GM12878 (cell line): ENCODE measurements around the gene EPB41L2. TPM values are rescaled to one million over a fixed set of nuclear protein-coding genes. Genes with fewer than 3 reads are reported as not detected.

Experiments used
- ATAC-seq: fragments of 200-7000 bp; cut with Tn5 transposase; 3 replicates; pipeline ENCODE4 v1.9.1; 2020; ENCODE audit warnings: mild to moderate bottlenecking, moderate library complexity
- BruUV-seq: library from RNA; stranded (reverse); fragments of 400-500 nt; replicated peaks from 2 replicates; lab custom pipeline; 2021; lab: Mats Ljungman, UMichigan
- CTCF ChIA-PET: fragments of 300-600 bp; sonication (Branson Sonifier 250); formaldehyde crosslinking; extraction: SDS; loops from one replicate; lab custom pipeline; 2021; ENCODE audit warnings: inconsistent platforms; lab: Yijun Ruan, JAX
- POLR2A ChIA-PET: fragments of 350-600 bp; formaldehyde crosslinking; extraction: SDS; loops from one replicate; lab custom pipeline; 2021; ENCODE audit warnings: inconsistent platforms; lab: Charles Lee
- RAD21 ChIA-PET: fragments of 300-600 bp; sonication (Branson Sonifier 250); formaldehyde crosslinking; loops from one replicate; lab custom pipeline; 2023; ENCODE audit warnings: antibody characterized with exemption; ENCODE audit not compliant: unreplicated experiment; lab: Charles Lee
- SMC1A ChIA-PET: fragments of 300-600 bp; sonication (Branson Sonifier 250); formaldehyde crosslinking; loops from one replicate; lab custom pipeline; 2023; ENCODE audit not compliant: unreplicated experiment, uncharacterized antibody; lab: Charles Lee
- DNase-seq: peaks from one replicate; pipeline ENCODE4 v3.0.0-alpha.2; 2011; ENCODE audit warnings: low read depth, low spot score
- FAIRE-seq: peaks from 3 replicates; lab custom pipeline; 2011; peaks lifted over from hg19 to GRCh38; lab: Jason Lieb, UNC
- H2AFZ ChIP-seq: 2 replicates; pipeline ENCODE4 v1.6.0; 2011; ENCODE audit warnings: low read depth, low read length, control low read depth; ENCODE audit not compliant: control insufficient read depth
- H3K27ac ChIP-seq: 2 replicates; pipeline ENCODE4 v1.5.1; 2011; ENCODE audit warnings: control low read depth; ENCODE audit not compliant: control insufficient read depth, insufficient read depth
- H3K27me3 ChIP-seq, 2 experiments: replicated peaks in 1 of 2; 2 replicates each; pipeline versions ENCODE4 v1.6.0 to v1.6.1; 2011; ENCODE audit warnings: low read length in 1 of 2; ENCODE audit not compliant: control insufficient read depth in 2 of 2, insufficient read depth in 2 of 2
- H3K36me3 ChIP-seq, 2 experiments: 2 replicates each; pipeline ENCODE4 v1.5.1; 2011; ENCODE audit warnings: low read length in 1 of 2; ENCODE audit not compliant: control insufficient read depth in 2 of 2, insufficient read depth in 2 of 2
- H3K4me1 ChIP-seq: 2 replicates; pipeline ENCODE4 v1.6.1; 2011; ENCODE audit warnings: mild to moderate bottlenecking, low read length, moderate library complexity, mixed read lengths; ENCODE audit not compliant: control insufficient read depth, insufficient read depth
- H3K4me2 ChIP-seq: 2 replicates; pipeline ENCODE4 v1.6.0; 2011; ENCODE audit warnings: control low read depth; ENCODE audit not compliant: control insufficient read depth, insufficient read depth
- H3K4me3 ChIP-seq: fragments of 200-600 bp; sonication (generic); 2 replicates; pipeline ENCODE4 v1.5.1; 2016
- H3K79me2 ChIP-seq: 2 replicates; pipeline ENCODE4 v1.6.0; 2011; ENCODE audit warnings: low read length; ENCODE audit not compliant: control insufficient read depth, insufficient read depth
- H3K9ac ChIP-seq: 2 replicates; pipeline ENCODE4 v1.8.0; 2011; ENCODE audit warnings: low read length, control low read depth, mixed read lengths; ENCODE audit not compliant: control insufficient read depth, insufficient read depth
- H3K9me3 ChIP-seq: replicated peaks from 3 replicates; pipeline ENCODE4 v1.5.1; 2011; ENCODE audit warnings: mild to moderate bottlenecking, low read length; ENCODE audit not compliant: control insufficient read depth, insufficient read depth
- H4K20me1 ChIP-seq: 2 replicates; pipeline ENCODE4 v1.6.0; 2011; ENCODE audit not compliant: control insufficient read depth, insufficient read depth
- EGR1 ChIP-seq, 2 experiments: IDR thresholded peaks; 1 replicate in 1 of 2; 2 replicates in 1 of 2; pipeline ENCODE4 v1.6.1; 2011 to 2012; ENCODE audit warnings: low read depth in 2 of 2, low read length in 2 of 2, borderline replicate concordance in 1 of 2, mild to moderate bottlenecking in 1 of 2, moderate library complexity in 1 of 2
- FOS ChIP-seq: IDR thresholded peaks from 3 replicates; pipeline ENCODE4 v1.6.1; 2011; ENCODE audit warnings: borderline replicate concordance; ENCODE audit not compliant: insufficient read length; ENCODE audit errors: extremely low read depth
- HDGF ChIP-seq: fragments of 450-650 bp; IDR thresholded peaks from 2 replicates; pipeline ENCODE4 v1.6.1; 2016; ENCODE audit warnings: antibody characterized with exemption
- IRF4 ChIP-seq: IDR thresholded peaks from 2 replicates; pipeline ENCODE4 v1.6.1; 2011; ENCODE audit warnings: low read depth, low read length
- JUNB ChIP-seq: IDR thresholded peaks from 2 replicates; pipeline ENCODE4 v1.6.1; 2016; ENCODE audit warnings: antibody characterized with exemption, mild to moderate bottlenecking
- MYC ChIP-seq: IDR thresholded peaks from 2 replicates; pipeline ENCODE4 v1.6.1; 2011; ENCODE audit warnings: mild to moderate bottlenecking, low read length, moderate library complexity, inconsistent platforms; ENCODE audit not compliant: insufficient read depth, insufficient replicate concordance, insufficient read length, severe bottlenecking
- PML ChIP-seq: IDR thresholded peaks from 2 replicates; pipeline ENCODE4 v1.6.1; 2012; ENCODE audit warnings: low read length, inconsistent platforms
- POLR2AphosphoS2 ChIP-seq: IDR thresholded peaks from 2 replicates; pipeline ENCODE4 v1.6.1; 2011; ENCODE audit warnings: low read depth, mild to moderate bottlenecking, low read length, improper control_type of control experiment, moderate library complexity
- RAD21 ChIP-seq: IDR thresholded peaks from 2 replicates; pipeline ENCODE4 v1.6.1; 2011; ENCODE audit warnings: mild to moderate bottlenecking, low read depth, low read length, moderate library complexity; ENCODE audit not compliant: insufficient read depth
- RELA ChIP-seq: fragments of 450-650 bp; IDR thresholded peaks from 2 replicates; pipeline ENCODE4 v1.8.0; 2014; ENCODE audit warnings: borderline replicate concordance; ENCODE audit not compliant: partially characterized antibody
- SIX5 ChIP-seq: IDR thresholded peaks from 2 replicates; pipeline ENCODE4 v1.6.1; 2011; ENCODE audit warnings: mild to moderate bottlenecking, low read depth, low read length, moderate library complexity; ENCODE audit not compliant: severe bottlenecking
- SREBF1 ChIP-seq: IDR thresholded peaks from 2 replicates; pipeline ENCODE4 v1.6.1; 2012; ENCODE audit warnings: mild to moderate bottlenecking, low read length
- STAT3 ChIP-seq: IDR thresholded peaks from 2 replicates; pipeline ENCODE4 v1.6.1; 2011; ENCODE audit warnings: low read depth, low read length, improper control_type of control experiment
- ZSCAN29 ChIP-seq: fragments of 450-650 bp; IDR thresholded peaks from 2 replicates; pipeline ENCODE4 v1.6.1; 2017; ENCODE audit warnings: mild to moderate bottlenecking, moderate library complexity
- ZZZ3 ChIP-seq: IDR thresholded peaks from 2 replicates; pipeline ENCODE4 v1.6.1; 2011; ENCODE audit warnings: low read depth; ENCODE audit not compliant: control insufficient read depth, insufficient read length
- WGBS: methylation state at CpG from one replicate; pipeline ENCODE4 v1.1.6; 2016; ENCODE audit warnings: low lambda C conversion rate; ENCODE audit not compliant: insufficient replicate concordance, insufficient coverage; ENCODE audit errors: missing lambda C conversion rate; 5-methylcytosine and 5-hydroxymethylcytosine counted together
- in situ Hi-C: fragments of 300-500 bp; cut with MboI; formaldehyde crosslinking; loops from 9 replicates; pipeline ENCODE4 v1.14.3; 2018; ENCODE audit warnings: mixed read lengths
- intact Hi-C: fragments of 100-400 bp; cut with micrococcal nuclease; formaldehyde crosslinking; loops from one replicate; pipeline ENCODE4 v1.14.2; 2022; ENCODE audit not compliant: unreplicated experiment
- polyA plus RNA-seq, 11 experiments: library from polyadenylated mRNA; depleted of rRNA in 4 of 11; unstranded in 6 of 11; stranded (reverse) in 5 of 11; fragments of >200 nt; fragmentation: Nextera tagmentation in 4 of 11; fragmentation: Illumina TruSeq in 1 of 11; extraction: Ambion mirVana in 4 of 11; extraction: Trizol in 1 of 11; gene quantifications; 1 replicate in 1 of 11; 2 replicates in 10 of 11; pipeline versions ENCODE4 v1.2.1 to v1.2.3, GENCODE V29; 2011 to 2016; ENCODE audit warnings: inconsistent platforms in 2 of 11, missing spikeins in 2 of 11, low read depth in 1 of 11
- total RNA-seq, 4 experiments: library from RNA; depleted of rRNA in 3 of 4; stranded (reverse); fragments of >200 nt in 3 of 4; fragmentation: Illumina TruSeq in 1 of 4; extraction: Trizol in 1 of 4; gene quantifications; 2 replicates each; pipeline versions ENCODE4 v1.2.1 to v1.2.3, GENCODE V29; 2013 to 2021
- TF ChIP-seq, protein P1 (sequence below), 3 experiments: IDR thresholded peaks in 2 of 3; conservative IDR thresholded peaks in 1 of 3; 2 replicates each; pipeline ENCODE4 v1.5.1; 2011; ENCODE audit warnings: low read depth in 3 of 3, low read length in 3 of 3, mild to moderate bottlenecking in 3 of 3, control low read depth in 2 of 3, moderate library complexity in 2 of 3, inconsistent platforms in 1 of 3, mixed read lengths in 1 of 3; ENCODE audit not compliant: control insufficient read depth in 2 of 3, insufficient read depth in 1 of 3; ENCODE audit errors: extremely low read depth in 1 of 3
- TF ChIP-seq, protein P2 (sequence below): fragments of 450-650 bp; IDR thresholded peaks from 2 replicates; pipeline ENCODE4 v1.6.1; 2016; ENCODE audit warnings: mild to moderate bottlenecking

EPB41L2 gene
- total and polyA plus RNA-seq, 10 of the 15 experiments (the other 5 are each of a cell fraction or from before 2014, with no cell fraction given) = 7.4 to 41.6 (median 19.0) TPM

DNA sequence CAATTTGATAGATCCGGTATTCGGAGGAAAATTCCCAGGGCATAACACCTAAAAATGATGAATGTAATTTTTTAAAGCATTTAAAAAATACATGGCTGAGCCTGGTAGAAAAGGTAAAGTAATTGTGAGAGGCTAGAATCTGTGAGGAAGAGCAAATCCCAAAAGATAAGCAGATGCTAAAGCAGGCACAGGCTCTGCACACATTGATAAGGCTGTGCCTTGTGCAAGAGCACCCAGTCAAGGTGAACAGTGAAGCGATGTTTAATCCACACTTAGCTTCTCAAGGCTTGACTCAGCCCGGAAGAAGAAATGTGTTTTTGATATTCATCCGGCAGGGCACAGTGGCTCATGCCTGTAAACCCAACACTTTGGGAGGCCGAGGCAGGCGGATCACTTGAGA, 5.1 kb upstream of the EPB41L2 start:
- H3K4me2 ChIP-seq = no peak overlapping the region
- H3K27me3 ChIP-seq = no peaks in the 10 kb centered on the region
- H3K9ac ChIP-seq = no peak overlapping the region
- H3K79me2 ChIP-seq = no peaks in the 10 kb centered on the region
- DNase-seq (no peak), FAIRE-seq (no peak), ATAC-seq (no peak)
- 93% methylated on average over 7 of the region's 7 CpGs for WGBS
- H4K20me1 ChIP-seq = no peaks in the 10 kb centered on the region; the same call in 1 of the 2 replicates
- H3K36me3 ChIP-seq = no peaks in the 10 kb centered on the region
- in situ Hi-C loops (no loop called here), intact Hi-C loops (no loop called here)
- H3K4me3 ChIP-seq = no peak overlapping the region
- no peaks in the 10 kb centered on the region for H3K9me3 ChIP-seq
- H3K4me1 ChIP-seq = peaks cover 6% of the 10 kb centered on the region
- TF ChIP-seq SREBF1 (no peak), JUNB (no peak), STAT3 (no peak)
- SMC1A ChIA-PET = no interaction called here
- no peak overlapping the region for H3K27ac ChIP-seq
- CTCF ChIA-PET = interaction anchor here (0.7 kb wide), 1 partner anchor 561 kb away, joined by 3 read pairs; no protein-coding TSS in a partner anchor
- RAD21 ChIA-PET = no interaction called here
- BruUV-seq = no TSS peak
- POLR2A ChIA-PET = no interaction called here
- no peak overlapping the region for H2AFZ ChIP-seq

DNA sequence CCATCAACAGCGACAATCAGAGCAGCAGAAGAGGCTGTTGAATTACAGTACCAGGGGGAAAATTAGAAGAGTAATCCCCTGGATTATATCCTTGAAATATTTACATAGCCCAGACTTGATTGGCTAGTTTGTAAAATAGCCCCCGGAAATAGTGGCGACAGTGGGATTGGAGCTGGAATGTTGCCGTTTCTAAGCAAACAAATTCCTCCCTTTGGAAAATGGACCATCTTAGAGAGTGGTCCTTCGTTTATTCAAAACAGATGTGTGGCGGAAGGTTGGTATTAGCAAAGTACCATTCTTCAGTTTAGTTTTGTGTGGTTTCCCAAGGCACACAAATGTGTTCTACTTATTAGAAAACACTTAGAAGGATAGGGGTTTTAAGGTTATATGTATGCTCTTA, 4.5 kb upstream of the EPB41L2 start:
- DNase-seq (no peak), FAIRE-seq (no peak), ATAC-seq (no peak)
- Histone ChIP-seq H3K36me3 (no peaks in the 10 kb centered on the region), H2AFZ (no peak overlapping the region), H3K27me3 (no peaks in the 10 kb centered on the region), H3K27ac (no peak overlapping the region), H4K20me1 (no peaks in the 10 kb centered on the region; the same call in 1 of the 2 replicates), H3K4me1 (peaks cover 6% of the 10 kb centered on the region), H3K4me2 (no peak overlapping the region), H3K4me3 (no peak overlapping the region), H3K79me2 (no peaks in the 10 kb centered on the region; the same call in 1 of the 2 replicates), H3K9me3 (no peaks in the 10 kb centered on the region), H3K9ac (no peak overlapping the region)
- POLR2A ChIA-PET = no interaction called here
- in situ Hi-C loops (no loop called here), intact Hi-C loops (no loop called here)
- no TSS peak for BruUV-seq
- RAD21 ChIA-PET = no interaction called here
- SMC1A ChIA-PET = no interaction called here
- TF ChIP-seq ZZZ3 (no peak), SIX5 (no peak), ZSCAN29 (no peak), POLR2AphosphoS2 (no peak), FOS (no peak), RAD21 (no peak), EGR1 (IDR thresholded peaks at IDR 0.05; ENCODE audit: borderline replicate concordance in 1 of 2, low read depth in 2 of 2, low read length in 2 of 2) (no peak), HDGF (no peak), RELA (no peak), MYC (no peak), PML (no peak), IRF4 (no peak)
- TF ChIP-seq, protein P1, sequence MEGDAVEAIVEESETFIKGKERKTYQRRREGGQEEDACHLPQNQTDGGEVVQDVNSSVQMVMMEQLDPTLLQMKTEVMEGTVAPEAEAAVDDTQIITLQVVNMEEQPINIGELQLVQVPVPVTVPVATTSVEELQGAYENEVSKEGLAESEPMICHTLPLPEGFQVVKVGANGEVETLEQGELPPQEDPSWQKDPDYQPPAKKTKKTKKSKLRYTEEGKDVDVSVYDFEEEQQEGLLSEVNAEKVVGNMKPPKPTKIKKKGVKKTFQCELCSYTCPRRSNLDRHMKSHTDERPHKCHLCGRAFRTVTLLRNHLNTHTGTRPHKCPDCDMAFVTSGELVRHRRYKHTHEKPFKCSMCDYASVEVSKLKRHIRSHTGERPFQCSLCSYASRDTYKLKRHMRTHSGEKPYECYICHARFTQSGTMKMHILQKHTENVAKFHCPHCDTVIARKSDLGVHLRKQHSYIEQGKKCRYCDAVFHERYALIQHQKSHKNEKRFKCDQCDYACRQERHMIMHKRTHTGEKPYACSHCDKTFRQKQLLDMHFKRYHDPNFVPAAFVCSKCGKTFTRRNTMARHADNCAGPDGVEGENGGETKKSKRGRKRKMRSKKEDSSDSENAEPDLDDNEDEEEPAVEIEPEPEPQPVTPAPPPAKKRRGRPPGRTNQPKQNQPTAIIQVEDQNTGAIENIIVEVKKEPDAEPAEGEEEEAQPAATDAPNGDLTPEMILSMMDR (IDR thresholded peaks at IDR 0.05 in 2 of 3, conservative IDR thresholded peaks at IDR 0.05 in 1 of 3; ENCODE audit: control insufficient read depth in 2 of 3, extremely low read depth in 1 of 3, insufficient read depth in 1 of 3, low read depth in 3 of 3, low read length in 3 of 3) = no peak
- TF ChIP-seq, protein P2, sequence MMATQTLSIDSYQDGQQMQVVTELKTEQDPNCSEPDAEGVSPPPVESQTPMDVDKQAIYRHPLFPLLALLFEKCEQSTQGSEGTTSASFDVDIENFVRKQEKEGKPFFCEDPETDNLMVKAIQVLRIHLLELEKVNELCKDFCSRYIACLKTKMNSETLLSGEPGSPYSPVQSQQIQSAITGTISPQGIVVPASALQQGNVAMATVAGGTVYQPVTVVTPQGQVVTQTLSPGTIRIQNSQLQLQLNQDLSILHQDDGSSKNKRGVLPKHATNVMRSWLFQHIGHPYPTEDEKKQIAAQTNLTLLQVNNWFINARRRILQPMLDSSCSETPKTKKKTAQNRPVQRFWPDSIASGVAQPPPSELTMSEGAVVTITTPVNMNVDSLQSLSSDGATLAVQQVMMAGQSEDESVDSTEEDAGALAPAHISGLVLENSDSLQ = no peak
- CTCF ChIA-PET = no interaction called here
- WGBS = 84% methylated on average over 6 of the region's 6 CpGs
